ENCODE data around the gene PSG1. TPM values are rescaled to one million over a fixed set of nuclear protein-coding genes. Genes with fewer than 3 reads are reported as not detected.
"Not testable (repeated sequence)": the region's sequence is repeated elsewhere in the genome, so short reads cannot be mapped to it uniquely, and the experiment has no call there.

Gene PSG1
- polyA plus RNA-seq, 2 donors, result not detected

DNA sequence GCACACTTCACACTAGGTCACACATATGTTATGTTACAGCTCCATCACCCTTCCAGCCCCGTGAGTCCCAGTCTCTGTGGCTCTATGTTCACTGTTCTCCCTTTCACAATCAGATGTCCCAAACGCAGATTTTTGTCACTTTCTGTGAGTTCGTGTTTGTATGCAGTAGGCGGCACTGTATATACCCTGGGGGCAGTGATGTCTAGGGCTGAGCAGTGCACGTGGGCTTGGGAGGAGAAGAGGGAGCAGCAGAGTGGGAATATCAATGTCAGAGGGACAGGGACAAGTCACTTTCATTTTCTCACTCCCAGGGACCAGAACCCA, 22.0 kb downstream of the PSG1 start:
- Histone ChIP-seq H3K4me1 (ENCODE audit: control insufficient read depth in 2 of 2, insufficient read depth in 2 of 2, low read length in 1 of 2) (peaks cover 0 to 4% of the 10 kb centered on the region in 2 donors), H3K36me3 (ENCODE audit: control insufficient read depth in 2 of 2, insufficient read depth in 2 of 2, low read length in 1 of 2) (no peaks in the 10 kb centered on the region), H3K27me3 (ENCODE audit: control insufficient read depth in 1 of 2, insufficient read depth in 2 of 2, low read length in 2 of 2) (no peaks in the 10 kb centered on the region), H3K27ac (ENCODE audit: low read depth in 2 of 2, low read length in 1 of 2) (no peak overlapping the region), H3K9me3 (ENCODE audit: control insufficient read depth in 2 of 2, insufficient read depth in 1 of 2, low read depth in 1 of 2, low read length in 1 of 2) (peaks cover 0 to 2% of the 10 kb centered on the region in 2 donors), H3K4me3 (ENCODE audit: low read depth in 1 of 2, low read length in 2 of 2) (no peak overlapping the region)
- WGBS, 2 donors, result 66 to 68% methylated on average over 5 of the region's 5 CpGs

DNA sequence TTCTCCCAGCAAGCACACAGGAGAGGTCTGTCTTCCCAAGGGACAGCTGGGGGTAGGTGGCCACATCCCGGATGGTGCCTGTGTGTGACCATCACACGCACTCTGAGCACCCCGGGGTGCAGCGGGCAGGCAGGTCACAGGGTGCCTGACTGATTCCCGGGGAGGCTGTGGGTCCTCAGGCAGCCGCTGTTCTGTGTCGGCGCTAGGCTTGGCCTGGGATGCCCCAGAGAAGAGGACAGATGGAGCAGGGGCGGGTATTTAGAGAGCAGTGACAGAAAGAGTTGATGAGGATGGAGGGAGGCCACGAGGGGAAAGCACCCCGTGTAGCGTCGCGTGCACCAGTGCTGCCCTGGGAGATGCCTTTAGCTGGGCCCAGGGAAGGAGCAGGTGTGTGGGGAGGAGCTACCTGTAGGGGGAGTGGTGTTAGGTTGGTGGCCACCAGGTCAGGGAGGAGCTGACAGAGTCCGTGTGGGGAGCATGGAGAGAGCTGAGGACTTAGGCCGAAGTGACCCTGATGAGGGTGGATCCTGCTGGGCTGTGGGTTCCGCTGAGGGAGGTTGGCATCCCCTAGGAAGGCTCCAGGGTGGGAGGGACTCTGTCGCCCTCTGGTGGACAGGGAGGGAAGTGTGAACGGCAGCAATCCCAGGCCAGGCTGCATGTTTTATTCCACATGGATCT, 22.5 kb downstream of the PSG1 start:
- not testable (repeated sequence) for H3K9me3 ChIP-seq (ENCODE audit: control insufficient read depth in 2 of 2, insufficient read depth in 1 of 2, low read depth in 1 of 2, low read length in 1 of 2); H3K27ac ChIP-seq (ENCODE audit: low read depth in 2 of 2, low read length in 1 of 2)
- 79 to 83% methylated on average over 18 to 19 of the region's 19 CpGs for WGBS, 2 donors

DNA sequence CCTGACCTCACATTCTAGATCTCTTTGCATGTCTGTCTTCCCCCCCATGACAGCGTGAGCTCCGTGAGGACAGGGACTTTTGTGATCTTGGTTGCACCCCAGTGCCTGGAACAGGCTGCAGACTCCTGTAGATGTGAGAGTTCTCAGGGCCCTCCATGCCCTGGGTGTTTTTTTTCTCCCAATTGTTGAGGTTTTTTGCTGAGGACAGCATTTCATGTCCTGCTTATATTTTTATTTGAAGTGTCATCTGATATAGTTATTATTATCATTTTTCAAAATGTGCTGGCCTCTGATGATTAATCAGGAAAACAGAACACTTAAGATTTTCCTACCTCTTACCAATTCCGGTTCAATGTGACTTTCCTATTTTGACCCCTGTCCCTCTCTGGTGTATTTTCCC, 24.8 kb downstream of the PSG1 start:
- not testable (repeated sequence) for H3K27ac ChIP-seq (ENCODE audit: low read depth in 2 of 2, low read length in 1 of 2); H3K4me3 ChIP-seq (ENCODE audit: low read depth in 1 of 2, low read length in 2 of 2); H3K27me3 ChIP-seq (ENCODE audit: control insufficient read depth in 1 of 2, insufficient read depth in 2 of 2, low read length in 2 of 2); H3K9me3 ChIP-seq (ENCODE audit: control insufficient read depth in 2 of 2, insufficient read depth in 1 of 2, low read depth in 1 of 2, low read length in 1 of 2); H3K36me3 ChIP-seq (ENCODE audit: control insufficient read depth in 2 of 2, insufficient read depth in 2 of 2, low read length in 1 of 2); H3K4me1 ChIP-seq (ENCODE audit: control insufficient read depth in 2 of 2, insufficient read depth in 2 of 2, low read length in 1 of 2)
- WGBS, 2 donors, result 91 to 92% methylated on average over 1 of the region's 3 CpGs

More for the DNA sequence above, 22.5 kb downstream of the PSG1 start:
- not testable (repeated sequence) for H3K4me1 ChIP-seq (ENCODE audit: control insufficient read depth in 2 of 2, insufficient read depth in 2 of 2, low read length in 1 of 2); H3K36me3 ChIP-seq (ENCODE audit: control insufficient read depth in 2 of 2, insufficient read depth in 2 of 2, low read length in 1 of 2); H3K4me3 ChIP-seq (ENCODE audit: low read depth in 1 of 2, low read length in 2 of 2); H3K27me3 ChIP-seq (ENCODE audit: control insufficient read depth in 1 of 2, insufficient read depth in 2 of 2, low read length in 2 of 2)

DNA sequence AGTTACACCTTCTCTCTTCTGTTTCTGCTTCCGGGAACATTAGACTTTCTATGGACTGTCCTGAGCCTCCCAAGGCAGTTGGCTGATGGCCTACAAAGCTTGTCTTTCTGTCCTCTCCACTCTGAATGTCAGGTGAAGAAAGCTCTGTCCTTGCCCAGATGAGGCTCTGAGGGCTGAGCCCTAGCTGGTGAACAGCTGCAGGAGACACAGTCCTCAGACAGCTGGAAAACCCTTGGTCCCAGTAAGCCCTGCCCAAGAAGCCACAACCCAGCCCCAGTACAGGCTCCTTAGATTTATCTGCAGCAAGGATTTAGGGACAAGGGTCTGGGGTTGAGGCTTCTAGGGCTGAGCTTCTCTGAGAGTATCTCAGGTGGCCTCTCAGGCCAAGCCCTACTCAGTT, 26.3 kb downstream of the PSG1 start:
- 45 to 56% methylated on average over 1 of the region's 1 CpG for WGBS, 2 donors
- H3K4me3 ChIP-seq (ENCODE audit: low read depth in 1 of 2, low read length in 2 of 2); H3K27me3 ChIP-seq (ENCODE audit: control insufficient read depth in 1 of 2, insufficient read depth in 2 of 2, low read length in 2 of 2); H3K9me3 ChIP-seq (ENCODE audit: control insufficient read depth in 2 of 2, insufficient read depth in 1 of 2, low read depth in 1 of 2, low read length in 1 of 2); H3K36me3 ChIP-seq (ENCODE audit: control insufficient read depth in 2 of 2, insufficient read depth in 2 of 2, low read length in 1 of 2); H3K4me1 ChIP-seq (ENCODE audit: control insufficient read depth in 2 of 2, insufficient read depth in 2 of 2, low read length in 1 of 2): not testable (repeated sequence)
- peak overlapping the region; percentile 12 to 47 for H3K27ac ChIP-seq (ENCODE audit: low read depth in 2 of 2, low read length in 1 of 2)

DNA sequence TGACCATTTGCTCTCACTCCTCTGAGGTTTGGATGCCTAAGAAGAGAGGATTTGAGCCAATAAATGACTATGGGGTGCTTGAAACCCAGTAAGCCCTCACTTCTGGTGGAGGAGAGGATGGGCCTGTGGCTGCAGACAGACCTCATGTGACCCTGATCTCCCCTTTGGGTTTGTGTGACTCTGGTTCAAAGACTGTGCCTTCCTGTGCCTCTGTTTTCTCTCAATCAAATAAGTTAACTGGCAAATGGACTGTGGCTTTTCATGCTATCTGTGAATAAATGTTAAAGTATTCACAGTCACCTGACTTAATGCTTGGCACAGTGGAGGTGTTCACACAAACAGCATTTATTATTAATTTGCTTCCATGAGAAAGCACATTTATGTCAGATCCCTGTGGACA, 26.7 kb downstream of the PSG1 start:
- H3K4me1 ChIP-seq (ENCODE audit: control insufficient read depth in 2 of 2, insufficient read depth in 2 of 2, low read length in 1 of 2); H3K36me3 ChIP-seq (ENCODE audit: control insufficient read depth in 2 of 2, insufficient read depth in 2 of 2, low read length in 1 of 2); H3K4me3 ChIP-seq (ENCODE audit: low read depth in 1 of 2, low read length in 2 of 2); H3K9me3 ChIP-seq (ENCODE audit: control insufficient read depth in 2 of 2, insufficient read depth in 1 of 2, low read depth in 1 of 2, low read length in 1 of 2); H3K27me3 ChIP-seq (ENCODE audit: control insufficient read depth in 1 of 2, insufficient read depth in 2 of 2, low read length in 2 of 2): not testable (repeated sequence)
- peak overlapping the region; percentile 12 to 47 for H3K27ac ChIP-seq (ENCODE audit: low read depth in 2 of 2, low read length in 1 of 2)

DNA sequence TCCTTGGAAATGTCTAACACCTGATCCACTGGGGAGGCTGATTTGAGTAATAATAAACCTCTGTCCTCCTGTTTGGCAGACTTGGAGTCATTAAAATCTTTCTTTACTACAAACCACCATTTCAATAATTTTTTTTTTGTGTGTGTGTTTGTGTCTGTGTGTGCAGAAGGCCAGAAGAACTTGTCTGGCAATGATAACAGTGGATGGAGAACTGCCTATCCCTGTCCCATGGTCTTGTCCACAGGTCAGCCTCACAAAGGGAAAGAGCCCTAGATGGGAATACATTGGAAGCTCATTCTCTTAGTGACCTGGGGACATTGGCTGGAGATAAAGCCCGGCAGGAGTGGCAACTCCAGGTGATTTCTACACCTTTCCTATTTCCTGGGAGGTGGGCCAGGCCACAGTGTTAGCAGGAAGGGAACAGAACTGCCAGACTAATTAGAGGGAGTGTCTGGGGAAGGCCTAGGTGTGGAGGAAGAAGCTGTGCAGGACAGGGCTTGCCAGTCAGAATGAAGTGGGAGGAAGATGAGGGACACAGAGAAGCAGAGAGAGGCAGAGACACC, 27.7 kb downstream of the PSG1 start:
- not testable (repeated sequence) for H3K4me3 ChIP-seq (ENCODE audit: low read depth in 1 of 2, low read length in 2 of 2); H3K27me3 ChIP-seq (ENCODE audit: control insufficient read depth in 1 of 2, insufficient read depth in 2 of 2, low read length in 2 of 2); H3K36me3 ChIP-seq (ENCODE audit: control insufficient read depth in 2 of 2, insufficient read depth in 2 of 2, low read length in 1 of 2); H3K9me3 ChIP-seq (ENCODE audit: control insufficient read depth in 2 of 2, insufficient read depth in 1 of 2, low read depth in 1 of 2, low read length in 1 of 2); H3K4me1 ChIP-seq (ENCODE audit: control insufficient read depth in 2 of 2, insufficient read depth in 2 of 2, low read length in 1 of 2)
- 35 to 44% methylated on average over 1 of the region's 1 CpG for WGBS, 2 donors
- peak overlapping the region; percentile 80 to 85 for H3K27ac ChIP-seq (ENCODE audit: low read depth in 2 of 2, low read length in 1 of 2)

DNA sequence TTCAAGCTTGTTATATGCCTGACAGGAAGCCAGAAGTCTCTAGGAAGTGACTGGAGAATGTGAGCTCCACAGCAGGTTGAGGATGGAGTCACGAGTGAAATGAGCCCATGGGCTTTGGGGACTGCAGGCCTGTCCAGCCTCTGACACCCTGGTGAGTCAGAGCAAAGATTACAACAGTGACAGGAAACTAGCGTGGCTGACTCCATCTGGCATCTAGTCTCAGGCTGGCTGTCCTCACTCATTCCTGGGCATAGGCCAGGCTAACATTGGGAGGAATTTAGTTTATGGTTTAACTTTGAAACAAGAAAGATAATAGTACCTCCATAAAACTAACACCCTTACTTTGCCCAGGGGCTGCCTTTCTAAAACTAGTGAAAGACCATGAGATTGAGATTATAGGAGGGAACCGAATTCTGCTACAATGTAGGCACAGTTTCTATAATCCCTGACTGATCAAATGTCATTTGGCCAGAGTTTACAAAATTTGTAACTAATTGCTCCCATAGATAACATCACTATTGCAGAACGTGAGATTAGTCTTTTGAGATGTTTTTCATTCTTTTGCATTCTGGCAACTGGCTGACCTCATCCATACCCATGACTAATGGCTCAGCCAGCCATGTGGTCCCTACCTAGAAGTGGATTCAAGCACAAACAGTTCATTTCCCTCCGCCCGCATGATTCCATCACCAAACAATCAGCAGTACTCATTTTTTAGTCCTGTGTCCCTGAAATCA, 28.4 kb downstream of the PSG1 start:
- H3K4me3 ChIP-seq (ENCODE audit: low read depth in 1 of 2, low read length in 2 of 2), result no peak overlapping the region
- peak overlapping the region in 1 of 2 donors; percentile 41 for H3K27ac ChIP-seq (ENCODE audit: low read depth in 2 of 2, low read length in 1 of 2)
- no peaks in the 10 kb centered on the region for H3K9me3 ChIP-seq (ENCODE audit: control insufficient read depth in 2 of 2, insufficient read depth in 1 of 2, low read depth in 1 of 2, low read length in 1 of 2)
- peaks cover 0 to 8% of the 10 kb centered on the region in 2 donors for H3K4me1 ChIP-seq (ENCODE audit: control insufficient read depth in 2 of 2, insufficient read depth in 2 of 2, low read length in 1 of 2)
- no peaks in the 10 kb centered on the region for H3K36me3 ChIP-seq (ENCODE audit: control insufficient read depth in 2 of 2, insufficient read depth in 2 of 2, low read length in 1 of 2)
- H3K27me3 ChIP-seq (ENCODE audit: control insufficient read depth in 1 of 2, insufficient read depth in 2 of 2, low read length in 2 of 2), result no peaks in the 10 kb centered on the region
- WGBS, 2 donors, result 28 to 37% methylated on average over 6 of the region's 6 CpGs

DNA sequence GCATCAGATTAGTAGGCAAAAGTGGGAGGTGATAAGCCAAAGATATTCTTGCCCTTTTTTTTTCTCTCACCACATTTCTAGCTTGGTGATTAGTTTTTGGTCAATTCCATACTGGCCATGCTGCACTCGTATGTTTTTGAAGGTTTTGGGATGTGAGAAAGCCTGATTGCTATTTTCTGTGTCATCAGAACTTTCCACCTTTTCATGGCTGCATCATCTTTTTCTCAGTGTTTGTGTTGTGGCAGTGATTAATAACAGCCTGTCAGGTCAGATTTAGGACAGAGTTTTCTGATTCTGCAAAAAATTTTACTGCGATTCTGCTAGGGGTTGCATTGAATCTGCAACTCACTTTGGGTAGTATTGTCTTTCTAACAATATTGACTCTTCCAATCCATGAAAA, 32.9 kb downstream of the PSG1 start:
- Histone ChIP-seq H3K9me3 (ENCODE audit: control insufficient read depth in 2 of 2, insufficient read depth in 1 of 2, low read depth in 1 of 2, low read length in 1 of 2) (no peaks in the 10 kb centered on the region), H3K4me1 (ENCODE audit: control insufficient read depth in 2 of 2, insufficient read depth in 2 of 2, low read length in 1 of 2) (no peaks in the 10 kb centered on the region), H3K27ac (ENCODE audit: low read depth in 2 of 2, low read length in 1 of 2) (no peak overlapping the region), H3K36me3 (ENCODE audit: control insufficient read depth in 2 of 2, insufficient read depth in 2 of 2, low read length in 1 of 2) (no peaks in the 10 kb centered on the region), H3K27me3 (ENCODE audit: control insufficient read depth in 1 of 2, insufficient read depth in 2 of 2, low read length in 2 of 2) (no peaks in the 10 kb centered on the region), H3K4me3 (ENCODE audit: low read depth in 1 of 2, low read length in 2 of 2) (no peak overlapping the region)
- whole genome bisulfite sequencing, 2 donors, result 59 to 67% methylated on average over 2 of the region's 2 CpGs

DNA sequence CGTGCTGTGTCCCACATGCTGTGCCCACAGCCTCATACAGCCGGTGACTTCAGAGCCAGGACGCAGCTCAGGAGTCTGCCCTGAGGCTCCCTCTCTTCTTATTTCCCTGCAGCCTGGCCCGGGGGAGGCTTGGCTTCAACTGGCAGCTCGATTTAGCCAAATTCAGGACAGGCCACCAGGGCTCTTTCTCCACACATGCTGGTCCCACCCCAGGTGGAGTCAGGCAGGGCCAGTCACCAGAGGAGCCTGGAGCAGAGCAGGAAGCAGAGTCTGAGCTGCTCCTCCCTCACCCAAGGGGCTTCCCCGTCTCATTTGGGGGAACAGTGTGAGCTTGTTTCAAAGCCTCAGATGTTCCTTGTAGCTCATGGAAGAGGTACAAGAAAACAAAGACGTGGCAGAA, 35.9 kb downstream of the PSG1 start:
- H3K9me3 ChIP-seq (ENCODE audit: control insufficient read depth in 2 of 2, insufficient read depth in 1 of 2, low read depth in 1 of 2, low read length in 1 of 2); H3K4me1 ChIP-seq (ENCODE audit: control insufficient read depth in 2 of 2, insufficient read depth in 2 of 2, low read length in 1 of 2); H3K4me3 ChIP-seq (ENCODE audit: low read depth in 1 of 2, low read length in 2 of 2); H3K36me3 ChIP-seq (ENCODE audit: control insufficient read depth in 2 of 2, insufficient read depth in 2 of 2, low read length in 1 of 2); H3K27ac ChIP-seq (ENCODE audit: low read depth in 2 of 2, low read length in 1 of 2); H3K27me3 ChIP-seq (ENCODE audit: control insufficient read depth in 1 of 2, insufficient read depth in 2 of 2, low read length in 2 of 2): not testable (repeated sequence)
- WGBS, 2 donors, result 59 to 70% methylated on average over 7 of the region's 7 CpGs

Measured in esophagus (tissue), 2 donors.